T-cell (primary cell): ENCODE measurements around the gene PPP1R1C. TPM values are rescaled to one million over a fixed set of nuclear protein-coding genes. Genes with fewer than 3 reads are reported as not detected.

Source experiments
- ATAC-seq, 4 experiments: fragments of 200-7000 bp in 3 of 4; fragments of 150-1000 bp in 1 of 4; cut with Tn5 transposase; replicated peaks in 1 of 4; 1 replicate in 3 of 4; 2 replicates in 1 of 4; pipeline ENCODE4 v1.10.0; 2021; ENCODE audit warnings: moderate library complexity in 3 of 4, mild to moderate bottlenecking in 2 of 4, moderate number of reproducible peaks in 1 of 4
- CTCF ChIA-PET, 2 donors: fragments of 300-600 bp; sonication (Branson Sonifier 250); formaldehyde crosslinking; loops; one replicate each; lab custom pipeline; 2022; ENCODE audit warnings: antibody characterized with exemption in 2 of 2; lab: Charles Lee
- POLR2A ChIA-PET, 2 donors: fragments of 300-600 bp; sonication (Branson Sonifier 250); formaldehyde crosslinking; loops; one replicate each; lab custom pipeline; 2022; ENCODE audit warnings: antibody characterized with exemption in 2 of 2; lab: Charles Lee
- DNase-seq, 35 experiments: peaks; one replicate each; pipeline versions ENCODE4 v3.0.0 to v3.0.0-alpha.2; 2013 to 2023
- H3K27ac ChIP-seq: one replicate; pipeline ENCODE4 v1.5.1; 2013; ENCODE audit warnings: low read length
- H3K27me3 ChIP-seq, 2 experiments: replicated peaks in 1 of 2; 1 replicate in 1 of 2; 2 replicates in 1 of 2; pipeline versions ENCODE4 v1.6.1 to v1.7.0; 2013; ENCODE audit warnings: low read length in 1 of 2, mixed read lengths in 1 of 2; ENCODE audit not compliant: control insufficient read depth in 2 of 2, insufficient read depth in 2 of 2; ENCODE audit errors: extremely low read depth in 1 of 2
- H3K36me3 ChIP-seq, 2 donors: 1 replicate in 1 of 2; 2 replicates in 1 of 2; pipeline versions ENCODE4 v1.6.1 to v1.7.0; 2013; ENCODE audit warnings: low read length in 1 of 2; ENCODE audit not compliant: control insufficient read depth in 2 of 2, insufficient read depth in 1 of 2; ENCODE audit errors: extremely low read depth in 1 of 2
- H3K4me1 ChIP-seq, 2 experiments: 1 replicate in 1 of 2; 2 replicates in 1 of 2; pipeline versions ENCODE4 v1.6.1 to v1.7.0; 2013; ENCODE audit warnings: low read length in 2 of 2, mixed read lengths in 1 of 2; ENCODE audit not compliant: insufficient read depth in 2 of 2, control insufficient read depth in 1 of 2; ENCODE audit errors: extremely low read depth in 1 of 2
- H3K4me3 ChIP-seq, 2 donors: 1 replicate in 1 of 2; 2 replicates in 1 of 2; pipeline versions ENCODE4 v1.5.1 to v1.7.0; 2013; ENCODE audit warnings: mild to moderate bottlenecking in 2 of 2, low read length in 1 of 2, moderate library complexity in 1 of 2; ENCODE audit not compliant: control insufficient read depth in 1 of 2; ENCODE audit errors: extremely low read depth in 1 of 2
- H3K9me3 ChIP-seq: 2 replicates; pipeline ENCODE4 v1.7.0; 2013
- H3K27ac Mint-ChIP-seq, 2 donors: one replicate each; pipeline ENCODE4 v1.8.0; 2020 to 2021; ENCODE audit warnings: mild to moderate bottlenecking in 2 of 2, mixed read lengths in 2 of 2
- H3K27me3 Mint-ChIP-seq, 2 donors: one replicate each; pipeline ENCODE4 v1.8.0; 2021 to 2022; ENCODE audit warnings: mixed read lengths in 2 of 2
- H3K36me3 Mint-ChIP-seq: one replicate; pipeline ENCODE4 v1.8.0; 2021; ENCODE audit warnings: mixed read lengths
- H3K4me1 Mint-ChIP-seq, 3 donors: one replicate each; pipeline ENCODE4 v1.8.0; 2020 to 2022; ENCODE audit warnings: mixed read lengths in 3 of 3, mild to moderate bottlenecking in 1 of 3
- H3K4me3 Mint-ChIP-seq, 3 donors: one replicate each; pipeline ENCODE4 v1.8.0; 2020 to 2022; ENCODE audit warnings: mild to moderate bottlenecking in 3 of 3, mixed read lengths in 3 of 3, moderate library complexity in 3 of 3
- H3K9me3 Mint-ChIP-seq, 3 donors: one replicate each; pipeline ENCODE4 v1.8.0; 2020 to 2022; ENCODE audit warnings: mixed read lengths in 3 of 3
- WGBS: methylation state at CpG from one replicate; pipeline ENCODE4 v1.1.5; 2013; ENCODE audit warnings: missing lambda C conversion rate; ENCODE audit not compliant: insufficient coverage; 5-methylcytosine and 5-hydroxymethylcytosine counted together
- total RNA-seq, 35 experiments: library from RNA in 6 of 35; stranded (reverse) in 6 of 35; fragments of 120-200 nt in 1 of 35; gene quantifications; one replicate each; pipeline versions ENCODE4 v1.2.1 to v1.2.4 and lab custom pipeline; 2013 to 2026

The PPP1R1C gene
- total RNA-seq, 5 donors from 2014 or later (not counting 1 experiment from before 2014, with no cell fraction given): not detected

- no peak overlapping the region for H3K4me3 Mint-ChIP-seq
- H3K27ac Mint-ChIP-seq: no peak overlapping the region
Measured at GRCh38 chr2:182062329-182062972, 76.8 kb downstream of the PPP1R1C start.

GRCh38 chr2:182064019-182064778, 78.5 kb downstream of the PPP1R1C start:
- H3K4me1 Mint-ChIP-seq: no peaks in the 10 kb centered on the region
- H3K27ac Mint-ChIP-seq: no peak overlapping the region
- no peaks in the 10 kb centered on the region for H3K27me3 ChIP-seq
- ATAC-seq (no peak), DNase-seq (no peak)
- no CpG with 5 or more reads among the region's 3 CpGs for WGBS
- ChIA-PET CTCF (no interaction called here), POLR2A (no interaction called here)
- no peaks in the 10 kb centered on the region for H3K36me3 Mint-ChIP-seq
- H3K27ac ChIP-seq: no peak overlapping the region
- no peak overlapping the region for H3K4me3 Mint-ChIP-seq
- no peaks in the 10 kb centered on the region for H3K36me3 ChIP-seq
- peaks cover 0 to 5% of the 10 kb centered on the region in 2 donors for H3K27me3 Mint-ChIP-seq
- no peaks in the 10 kb centered on the region for H3K9me3 ChIP-seq
- H3K9me3 Mint-ChIP-seq: no peaks in the 10 kb centered on the region
- H3K4me1 ChIP-seq: no peaks in the 10 kb centered on the region
- H3K4me3 ChIP-seq: no peak overlapping the region

More at GRCh38 chr2:182062329-182062972, 76.8 kb downstream of the PPP1R1C start:
- ATAC-seq (no peak), DNase-seq (no peak)
- no peaks in the 10 kb centered on the region for H3K4me1 Mint-ChIP-seq
- no peaks in the 10 kb centered on the region for H3K27me3 ChIP-seq
- no peaks in the 10 kb centered on the region for H3K9me3 ChIP-seq
- no peak overlapping the region for H3K4me3 ChIP-seq
- H3K27ac ChIP-seq: no peak overlapping the region
- WGBS: no CpG with 5 or more reads among the region's 3 CpGs
- no peaks in the 10 kb centered on the region for H3K36me3 ChIP-seq
- no peaks in the 10 kb centered on the region for H3K4me1 ChIP-seq
- ChIA-PET CTCF (no interaction called here), POLR2A (no interaction called here)
- H3K27me3 Mint-ChIP-seq: peaks cover 0 to 5% of the 10 kb centered on the region in 2 donors
- no peaks in the 10 kb centered on the region for H3K9me3 Mint-ChIP-seq
- H3K36me3 Mint-ChIP-seq: no peaks in the 10 kb centered on the region

GRCh38 chr2:182066400-182067087, 80.9 kb downstream of the PPP1R1C start:
- no peak for DNase-seq
- H3K27me3 ChIP-seq: no peaks in the 10 kb centered on the region
- Mint-ChIP-seq H3K4me1 (no peaks in the 10 kb centered on the region), H3K4me3 (no peak overlapping the region), H3K27ac (no peak overlapping the region), H3K27me3 (peaks cover 0 to 5% of the 10 kb centered on the region in 2 donors), H3K36me3 (no peaks in the 10 kb centered on the region), H3K9me3 (no peaks in the 10 kb centered on the region)
- no peak for ATAC-seq
- H3K4me3 ChIP-seq: no peak overlapping the region
- no peaks in the 10 kb centered on the region for H3K36me3 ChIP-seq
- no peaks in the 10 kb centered on the region for H3K9me3 ChIP-seq
- no peak overlapping the region for H3K27ac ChIP-seq
- no CpG with 5 or more reads among the region's 2 CpGs for WGBS
- no peaks in the 10 kb centered on the region for H3K4me1 ChIP-seq
- POLR2A ChIA-PET: no interaction called here
- CTCF ChIA-PET: no interaction called here

GRCh38 chr2:182067393-182067792, 81.7 kb downstream of the PPP1R1C start:
- CTCF ChIA-PET: no interaction called here
- Histone ChIP-seq H3K9me3 (no peaks in the 10 kb centered on the region), H3K27ac (no peak overlapping the region), H3K4me1 (no peaks in the 10 kb centered on the region), H3K4me3 (no peak overlapping the region), H3K27me3 (no peaks in the 10 kb centered on the region), H3K36me3 (no peaks in the 10 kb centered on the region)
- 90% methylated on average over 3 of the region's 5 CpGs for WGBS
- Mint-ChIP-seq H3K9me3 (no peaks in the 10 kb centered on the region), H3K27me3 (peaks cover 0 to 5% of the 10 kb centered on the region in 2 donors), H3K27ac (no peak overlapping the region), H3K4me3 (no peak overlapping the region), H3K36me3 (no peaks in the 10 kb centered on the region), H3K4me1 (no peaks in the 10 kb centered on the region)
- ATAC-seq: no peak
- POLR2A ChIA-PET: no interaction called here
- DNase-seq: no peak

- POLR2A ChIA-PET: no interaction called here
- Mint-ChIP-seq H3K4me3 (no peak overlapping the region), H3K27me3 (peaks cover 6 to 7% of the 10 kb centered on the region in 2 donors), H3K36me3 (no peaks in the 10 kb centered on the region), H3K9me3 (no peaks in the 10 kb centered on the region), H3K4me1 (no peaks in the 10 kb centered on the region), H3K27ac (no peak overlapping the region)
- H3K27ac ChIP-seq: no peak overlapping the region
- H3K4me3 ChIP-seq: no peak overlapping the region
- ATAC-seq: no peak
- no peaks in the 10 kb centered on the region for H3K27me3 ChIP-seq
- H3K4me1 ChIP-seq: no peaks in the 10 kb centered on the region
- no peaks in the 10 kb centered on the region for H3K9me3 ChIP-seq
- H3K36me3 ChIP-seq: no peaks in the 10 kb centered on the region
- CTCF ChIA-PET: no interaction called here
- 100% methylated on average over 2 of the region's 3 CpGs for WGBS
- DNase-seq: no peak
Measured at GRCh38 chr2:182068811-182069210, 83.2 kb downstream of the PPP1R1C start.

GRCh38 chr2:182069416-182069815, 83.8 kb downstream of the PPP1R1C start:
- Histone ChIP-seq H3K36me3 (no peaks in the 10 kb centered on the region), H3K27me3 (no peaks in the 10 kb centered on the region), H3K4me3 (no peak overlapping the region), H3K27ac (no peak overlapping the region), H3K4me1 (no peaks in the 10 kb centered on the region), H3K9me3 (no peaks in the 10 kb centered on the region)
- ChIA-PET POLR2A (no interaction called here), CTCF (no interaction called here)
- H3K9me3 Mint-ChIP-seq: no peaks in the 10 kb centered on the region
- ATAC-seq (no peak), DNase-seq (no peak)
- peaks cover 6 to 7% of the 10 kb centered on the region in 2 donors for H3K27me3 Mint-ChIP-seq
- H3K27ac Mint-ChIP-seq: no peak overlapping the region
- no peak overlapping the region for H3K4me3 Mint-ChIP-seq
- no peaks in the 10 kb centered on the region for H3K4me1 Mint-ChIP-seq
- no peaks in the 10 kb centered on the region for H3K36me3 Mint-ChIP-seq
